A673 (cell line): ENCODE data around the gene UPP1. TPM values are rescaled to one million over a fixed set of nuclear protein-coding genes. Genes with fewer than 3 reads are reported as not detected.

Experiments used
- BruUV-seq: library from RNA; stranded (reverse); fragments of 400-500 nt; replicated peaks from 2 replicates; lab custom pipeline; 2021; lab: Mats Ljungman, UMichigan
- CTCF ChIA-PET: fragments of 300-600 bp; sonication (Branson Sonifier 250); formaldehyde crosslinking; loops from one replicate; lab custom pipeline; 2022; ENCODE audit warnings: antibody characterized with exemption; lab: Charles Lee
- POLR2A ChIA-PET: fragments of 300-600 bp; sonication (Branson Sonifier 250); formaldehyde crosslinking; loops from one replicate; lab custom pipeline; 2022; ENCODE audit warnings: antibody characterized with exemption; ENCODE audit not compliant: low non-redundant PET; lab: Charles Lee
- DNase-seq: peaks from one replicate; pipeline ENCODE4 v3.0.0-alpha.2; 2015; ENCODE audit warnings: low spot score
- H3K27ac ChIP-seq: fragments of 200-600 bp; sonication (generic); 2 replicates; pipeline ENCODE4 v1.5.1; 2016; ENCODE audit warnings: mixed run types, low read depth, mild to moderate bottlenecking, mixed read lengths, antibody characterized with exemption, low read length; ENCODE audit not compliant: poor library complexity, severe bottlenecking
- H3K27me3 ChIP-seq: fragments of 200-600 bp; sonication (generic); replicated peaks from 2 replicates; pipeline ENCODE4 v1.6.1; 2017; ENCODE audit warnings: mixed run types, low read depth, mild to moderate bottlenecking, mixed read lengths, antibody characterized with exemption, low read length; ENCODE audit not compliant: insufficient read depth, poor library complexity
- H3K36me3 ChIP-seq: fragments of 200-600 bp; sonication (generic); 2 replicates; pipeline ENCODE4 v1.6.1; 2016; ENCODE audit warnings: mixed run types, mild to moderate bottlenecking, mixed read lengths, antibody characterized with exemption, low read length; ENCODE audit not compliant: insufficient read depth, poor library complexity, severe bottlenecking
- H3K4me1 ChIP-seq: fragments of 200-600 bp; sonication (generic); 2 replicates; pipeline ENCODE4 v1.6.1; 2017; ENCODE audit warnings: mixed run types, mild to moderate bottlenecking, mixed read lengths, antibody characterized with exemption, low read length; ENCODE audit not compliant: insufficient read depth, poor library complexity, severe bottlenecking
- H3K4me3 ChIP-seq: fragments of 200-600 bp; sonication (generic); 2 replicates; pipeline ENCODE4 v1.5.1; 2016; ENCODE audit warnings: low read depth, mixed run types, mild to moderate bottlenecking, mixed read lengths, low read length; ENCODE audit not compliant: poor library complexity, severe bottlenecking
- H3K9me3 ChIP-seq: fragments of 200-600 bp; sonication (generic); 2 replicates; pipeline ENCODE4 v1.6.1; 2016; ENCODE audit warnings: mixed run types, low read depth, mild to moderate bottlenecking, mixed read lengths, antibody characterized with exemption, low read length; ENCODE audit not compliant: poor library complexity, severe bottlenecking
- CTCF ChIP-seq: fragments of 300-800, 200-600 bp; sonication (generic); conservative IDR thresholded peaks from 2 replicates; pipeline ENCODE4 v1.5.1; 2017; ENCODE audit warnings: low read depth, mild to moderate bottlenecking, antibody characterized with exemption, low read length, moderate library complexity, mixed read lengths
- EZH2 ChIP-seq: fragments of 200-600 bp; sonication (generic); IDR thresholded peaks from 2 replicates; pipeline ENCODE4 v1.6.1; 2017; ENCODE audit warnings: borderline replicate concordance, low read depth, mild to moderate bottlenecking, mixed read lengths, antibody characterized with exemption, low read length; ENCODE audit not compliant: poor library complexity, severe bottlenecking
- intact Hi-C: fragments of 100-400 bp; cut with micrococcal nuclease; formaldehyde crosslinking; loops from one replicate; pipeline ENCODE4 v1.10.0; 2022; ENCODE audit not compliant: unreplicated experiment
- total RNA-seq: library from RNA; stranded (reverse); gene quantifications from 2 replicates; pipeline ENCODE4 v1.2.3, GENCODE V29; 2021

UPP1 gene
- total RNA-seq, 1 experiment from 2014 or later: 5.5 TPM

GRCh38 chr7:48046458-48046857 is 42.6 kb upstream of the UPP1 start:
- H3K27me3 ChIP-seq: no peaks in the 10 kb centered on the region
- TF ChIP-seq CTCF (no peak), EZH2 (no peak)
- intact Hi-C loops: no loop called here
- no peak for DNase-seq
- BruUV-seq: no TSS peak
- H3K4me1 ChIP-seq: peaks cover 8% of the 10 kb centered on the region
- no peaks in the 10 kb centered on the region for H3K9me3 ChIP-seq
- POLR2A ChIA-PET: no interaction called here
- CTCF ChIA-PET: no interaction called here
- H3K4me3 ChIP-seq: no peak overlapping the region
- H3K36me3 ChIP-seq: no peaks in the 10 kb centered on the region
- H3K27ac ChIP-seq: no peak overlapping the region

- ChIA-PET POLR2A (no interaction called here), CTCF (no interaction called here)
- DNase-seq: no peak
Measured at GRCh38 chr7:48048113-48048512, 41.0 kb upstream of the UPP1 start.

GRCh38 chr7:48049850-48050249 is 39.2 kb upstream of the UPP1 start:
- CTCF ChIA-PET: no interaction called here
- no peaks in the 10 kb centered on the region for H3K27me3 ChIP-seq
- H3K4me1 ChIP-seq: no peaks in the 10 kb centered on the region
- H3K9me3 ChIP-seq: no peaks in the 10 kb centered on the region
- POLR2A ChIA-PET: no interaction called here
- intact Hi-C loops: no loop called here
- TF ChIP-seq EZH2 (no peak), CTCF (no peak)
- no peak for DNase-seq
- H3K27ac ChIP-seq: no peak overlapping the region
- no TSS peak for BruUV-seq
- no peaks in the 10 kb centered on the region for H3K36me3 ChIP-seq
- H3K4me3 ChIP-seq: no peak overlapping the region

More at GRCh38 chr7:48048113-48048512, 41.0 kb upstream of the UPP1 start:
- TF ChIP-seq EZH2: no peak
- TF ChIP-seq CTCF: no peak
- intact Hi-C loops: no loop called here
- no peak overlapping the region for H3K27ac ChIP-seq
- no peak overlapping the region for H3K4me3 ChIP-seq
- no peaks in the 10 kb centered on the region for H3K27me3 ChIP-seq
- H3K9me3 ChIP-seq: no peaks in the 10 kb centered on the region
- no peaks in the 10 kb centered on the region for H3K4me1 ChIP-seq
- no peaks in the 10 kb centered on the region for H3K36me3 ChIP-seq
- BruUV-seq: no TSS peak
